GM12878 (cell line): ENCODE data around the gene PPP2R2B. TPM values are rescaled to one million over a fixed set of nuclear protein-coding genes. Genes with fewer than 3 reads are reported as not detected.

Experiments
- ATAC-seq: fragments of 200-7000 bp; cut with Tn5 transposase; 3 replicates; pipeline ENCODE4 v1.9.1; 2020; ENCODE audit warnings: mild to moderate bottlenecking, moderate library complexity
- BruUV-seq: library from RNA; stranded (reverse); fragments of 400-500 nt; replicated peaks from 2 replicates; lab custom pipeline; 2021; lab: Mats Ljungman, UMichigan
- CTCF ChIA-PET: fragments of 300-600 bp; sonication (Branson Sonifier 250); formaldehyde crosslinking; extraction: SDS; loops from one replicate; lab custom pipeline; 2021; ENCODE audit warnings: inconsistent platforms; lab: Yijun Ruan, JAX
- POLR2A ChIA-PET: fragments of 350-600 bp; formaldehyde crosslinking; extraction: SDS; loops from one replicate; lab custom pipeline; 2021; ENCODE audit warnings: inconsistent platforms; lab: Charles Lee
- RAD21 ChIA-PET: fragments of 300-600 bp; sonication (Branson Sonifier 250); formaldehyde crosslinking; loops from one replicate; lab custom pipeline; 2023; ENCODE audit warnings: antibody characterized with exemption; ENCODE audit not compliant: unreplicated experiment; lab: Charles Lee
- SMC1A ChIA-PET: fragments of 300-600 bp; sonication (Branson Sonifier 250); formaldehyde crosslinking; loops from one replicate; lab custom pipeline; 2023; ENCODE audit not compliant: unreplicated experiment, uncharacterized antibody; lab: Charles Lee
- DNase-seq: peaks from one replicate; pipeline ENCODE4 v3.0.0-alpha.2; 2011; ENCODE audit warnings: low read depth, low spot score
- FAIRE-seq: peaks from 3 replicates; lab custom pipeline; 2011; peaks lifted over from hg19 to GRCh38; lab: Jason Lieb, UNC
- H2AFZ ChIP-seq: 2 replicates; pipeline ENCODE4 v1.6.0; 2011; ENCODE audit warnings: low read depth, low read length, control low read depth; ENCODE audit not compliant: control insufficient read depth
- H3K27ac ChIP-seq: 2 replicates; pipeline ENCODE4 v1.5.1; 2011; ENCODE audit warnings: control low read depth; ENCODE audit not compliant: control insufficient read depth, insufficient read depth
- H3K27me3 ChIP-seq, 2 experiments: replicated peaks in 1 of 2; 2 replicates each; pipeline versions ENCODE4 v1.6.0 to v1.6.1; 2011; ENCODE audit warnings: low read length in 1 of 2; ENCODE audit not compliant: control insufficient read depth in 2 of 2, insufficient read depth in 2 of 2
- H3K36me3 ChIP-seq, 2 experiments: 2 replicates each; pipeline ENCODE4 v1.5.1; 2011; ENCODE audit warnings: low read length in 1 of 2; ENCODE audit not compliant: control insufficient read depth in 2 of 2, insufficient read depth in 2 of 2
- H3K4me1 ChIP-seq: 2 replicates; pipeline ENCODE4 v1.6.1; 2011; ENCODE audit warnings: mild to moderate bottlenecking, low read length, moderate library complexity, mixed read lengths; ENCODE audit not compliant: control insufficient read depth, insufficient read depth
- H3K4me2 ChIP-seq: 2 replicates; pipeline ENCODE4 v1.6.0; 2011; ENCODE audit warnings: control low read depth; ENCODE audit not compliant: control insufficient read depth, insufficient read depth
- H3K4me3 ChIP-seq: fragments of 200-600 bp; sonication (generic); 2 replicates; pipeline ENCODE4 v1.5.1; 2016
- H3K79me2 ChIP-seq: 2 replicates; pipeline ENCODE4 v1.6.0; 2011; ENCODE audit warnings: low read length; ENCODE audit not compliant: control insufficient read depth, insufficient read depth
- H3K9ac ChIP-seq: 2 replicates; pipeline ENCODE4 v1.8.0; 2011; ENCODE audit warnings: low read length, control low read depth, mixed read lengths; ENCODE audit not compliant: control insufficient read depth, insufficient read depth
- H3K9me3 ChIP-seq: replicated peaks from 3 replicates; pipeline ENCODE4 v1.5.1; 2011; ENCODE audit warnings: mild to moderate bottlenecking, low read length; ENCODE audit not compliant: control insufficient read depth, insufficient read depth
- H4K20me1 ChIP-seq: 2 replicates; pipeline ENCODE4 v1.6.0; 2011; ENCODE audit not compliant: control insufficient read depth, insufficient read depth
- BHLHE40 ChIP-seq, 2 experiments: fragments of 450-650 bp in 1 of 2; IDR thresholded peaks; 2 replicates each; pipeline ENCODE4 v1.6.1; 2011 to 2017; ENCODE audit warnings: low read depth in 2 of 2, borderline replicate concordance in 1 of 2, improper control_type of control experiment in 1 of 2, low read length in 1 of 2, mild to moderate bottlenecking in 1 of 2
- CHD1 ChIP-seq: IDR thresholded peaks from 2 replicates; pipeline ENCODE4 v1.6.1; 2012; ENCODE audit warnings: low read depth, low read length, improper control_type of control experiment
- CHD4 ChIP-seq: fragments of 200-600 bp; sonication (generic); IDR thresholded peaks from 2 replicates; pipeline ENCODE4 v1.6.1; 2016; ENCODE audit warnings: mild to moderate bottlenecking
- DPF2 ChIP-seq: fragments of 450-650 bp; IDR thresholded peaks from 2 replicates; pipeline ENCODE4 v1.6.1; 2017; ENCODE audit warnings: mild to moderate bottlenecking
- GATAD2B ChIP-seq: fragments of 450-650 bp; conservative IDR thresholded peaks from 2 replicates; pipeline ENCODE4 v1.6.1; 2017; ENCODE audit warnings: low read depth, mild to moderate bottlenecking, moderate library complexity
- KDM1A ChIP-seq: fragments of 200-600 bp; sonication (generic); IDR thresholded peaks from 2 replicates; pipeline ENCODE4 v1.6.1; 2016; ENCODE audit warnings: borderline replicate concordance
- NKRF ChIP-seq: fragments of 450-650 bp; conservative IDR thresholded peaks from 2 replicates; pipeline ENCODE4 v1.6.1; 2017; ENCODE audit warnings: mild to moderate bottlenecking, moderate library complexity
- REST ChIP-seq: IDR thresholded peaks from 2 replicates; pipeline ENCODE4 v1.6.1; 2012; ENCODE audit warnings: mild to moderate bottlenecking, low read depth, low read length
- SMAD5 ChIP-seq: IDR thresholded peaks from 2 replicates; pipeline ENCODE4 v1.6.1; 2016; ENCODE audit warnings: antibody characterized with exemption, low read depth
- SMARCA5 ChIP-seq: fragments of 450-650 bp; IDR thresholded peaks from 2 replicates; pipeline ENCODE4 v1.6.1; 2017; ENCODE audit warnings: mild to moderate bottlenecking
- YY1 ChIP-seq: IDR thresholded peaks from 2 replicates; pipeline ENCODE4 v1.6.1; 2011; ENCODE audit warnings: low read depth, mild to moderate bottlenecking, low read length
- ZBED1 ChIP-seq: IDR thresholded peaks from 2 replicates; pipeline ENCODE4 v1.6.1; 2016; ENCODE audit warnings: borderline replicate concordance
- ZBTB33 ChIP-seq: fragments of 450-650 bp; IDR thresholded peaks from 2 replicates; pipeline ENCODE4 v1.6.1; 2017; ENCODE audit warnings: mild to moderate bottlenecking
- ZNF687 ChIP-seq: fragments of 450-650 bp; IDR thresholded peaks from 2 replicates; pipeline ENCODE4 v1.6.1; 2017; ENCODE audit warnings: mild to moderate bottlenecking, moderate library complexity
- WGBS: methylation state at CpG from one replicate; pipeline ENCODE4 v1.1.6; 2016; ENCODE audit warnings: low lambda C conversion rate; ENCODE audit not compliant: insufficient replicate concordance, insufficient coverage; ENCODE audit errors: missing lambda C conversion rate; 5-methylcytosine and 5-hydroxymethylcytosine counted together
- in situ Hi-C: fragments of 300-500 bp; cut with MboI; formaldehyde crosslinking; loops from 9 replicates; pipeline ENCODE4 v1.14.3; 2018; ENCODE audit warnings: mixed read lengths
- intact Hi-C: fragments of 100-400 bp; cut with micrococcal nuclease; formaldehyde crosslinking; loops from one replicate; pipeline ENCODE4 v1.14.2; 2022; ENCODE audit not compliant: unreplicated experiment
- polyA plus RNA-seq, 11 experiments: library from polyadenylated mRNA; depleted of rRNA in 4 of 11; unstranded in 6 of 11; stranded (reverse) in 5 of 11; fragments of >200 nt; fragmentation: Nextera tagmentation in 4 of 11; fragmentation: Illumina TruSeq in 1 of 11; extraction: Ambion mirVana in 4 of 11; extraction: Trizol in 1 of 11; gene quantifications; 1 replicate in 1 of 11; 2 replicates in 10 of 11; pipeline versions ENCODE4 v1.2.1 to v1.2.3, GENCODE V29; 2011 to 2016; ENCODE audit warnings: inconsistent platforms in 2 of 11, missing spikeins in 2 of 11, low read depth in 1 of 11
- total RNA-seq, 4 experiments: library from RNA; depleted of rRNA in 3 of 4; stranded (reverse); fragments of >200 nt in 3 of 4; fragmentation: Illumina TruSeq in 1 of 4; extraction: Trizol in 1 of 4; gene quantifications; 2 replicates each; pipeline versions ENCODE4 v1.2.1 to v1.2.3, GENCODE V29; 2013 to 2021

PPP2R2B gene
- total and polyA plus RNA-seq, 10 of the 15 experiments (the other 5 are each of a cell fraction or from before 2014, with no cell fraction given) = not detected

- no peaks in the 10 kb centered on the region for H3K9me3 ChIP-seq
- in situ Hi-C loops (no loop called here), intact Hi-C loops (no loop called here)
- ATAC-seq (no peak), DNase-seq (no peak), FAIRE-seq (no peak)
- ChIA-PET POLR2A (no interaction called here), RAD21 (no interaction called here), CTCF (interaction anchor here (1.1 to 1.9 kb wide), 2 partner anchors 9 to 371 kb away, joined by 3 to 4 read pairs; no protein-coding TSS in a partner anchor), SMC1A (interaction anchor here (0.6 kb wide), 1 partner anchor 63 kb away, joined by 3 read pairs; no protein-coding TSS in a partner anchor)
- no TSS peak for BruUV-seq
- H3K27me3 ChIP-seq = no peaks in the 10 kb centered on the region; a peak in 1 of 4 replicates
- H3K4me1 ChIP-seq = no peaks in the 10 kb centered on the region
- no peak overlapping the region for H2AFZ ChIP-seq
- H3K36me3 ChIP-seq = no peaks in the 10 kb centered on the region
- no peak overlapping the region for H3K4me2 ChIP-seq
- no peak overlapping the region for H3K27ac ChIP-seq
- H3K79me2 ChIP-seq = no peaks in the 10 kb centered on the region
- WGBS = 0% methylated on average over 2 of the region's 2 CpGs
- H4K20me1 ChIP-seq = no peaks in the 10 kb centered on the region
- no peak overlapping the region for H3K9ac ChIP-seq
- H3K4me3 ChIP-seq = no peak overlapping the region
- no peak for TF ChIP-seq ZBED1
- TF ChIP-seq REST = no peak
- TF ChIP-seq SMAD5 = no peak
- no peak for TF ChIP-seq CHD4
- TF ChIP-seq KDM1A = no peak
- TF ChIP-seq SMARCA5 = no peak
- TF ChIP-seq DPF2 = no peak
- TF ChIP-seq GATAD2B = no peak
- no peak for TF ChIP-seq ZBTB33
- no peak for TF ChIP-seq YY1
- TF ChIP-seq ZNF687 = no peak
- TF ChIP-seq CHD1 = no peak
- TF ChIP-seq NKRF = no peak
- no peak for TF ChIP-seq BHLHE40 (IDR thresholded peaks at IDR 0.05; ENCODE audit: borderline replicate concordance in 1 of 2, low read depth in 2 of 2, low read length in 1 of 2)
Measured at GRCh38 chr5:146595088-146595487, 283.5 kb downstream of the PPP2R2B start.
